K562 (cell line): Measurements from ENCODE around the gene SLC16A1. TPM values are rescaled to one million over a fixed set of nuclear protein-coding genes. Genes with fewer than 3 reads are reported as not detected.
A peak's percentile ranks its signal among the peaks of the same experiment; 100 is the strongest.

Experiments used
- ATAC-seq: fragments of 200-7000 bp; cut with Tn5 transposase; 3 replicates; pipeline ENCODE4 v1.9.1; 2020; ENCODE audit warnings: moderate library complexity
- BruUV-seq: library from RNA; stranded (reverse); fragments of 400-500 nt; replicated peaks from 2 replicates; lab custom pipeline; 2021; lab: Mats Ljungman, UMichigan
- CTCF ChIA-PET: fragments of 300-600 bp; formaldehyde crosslinking; extraction: SDS; loops from one replicate; lab custom pipeline; 2021; ENCODE audit warnings: low intra/inter-chr PET ratio; lab: Yijun Ruan, JAX
- POLR2A ChIA-PET: fragments of 300-600, 350-650 bp; sonication (Branson Sonifier 250); formaldehyde crosslinking; extraction: SDS; loops from one replicate; lab custom pipeline; 2021; ENCODE audit warnings: antibody characterized with exemption, inconsistent platforms; lab: Yijun Ruan, JAX
- DNase-seq, 4 experiments: peaks; one replicate each; pipeline versions ENCODE4 v3.0.0 to v3.0.0-alpha.2; 2011 to 2018; ENCODE audit warnings: low spot score in 3 of 4, mixed read lengths in 3 of 4; ENCODE audit errors: extremely low read depth in 1 of 4
- FAIRE-seq: peaks from 2 replicates; lab custom pipeline; 2011; peaks lifted over from hg19 to GRCh38; lab: Jason Lieb, UNC
- H2AFZ ChIP-seq: 2 replicates; pipeline ENCODE4 v1.6.0; 2011; ENCODE audit warnings: low read depth, low read length, control low read depth, inconsistent platforms
- H3K27ac ChIP-seq: fragments of 200-600 bp; 3 replicates; pipeline ENCODE4 v1.8.0; 2011; ENCODE audit warnings: low read depth, mild to moderate bottlenecking, control low read depth, inconsistent platforms, low read length, moderate library complexity, mixed read lengths; ENCODE audit errors: extremely low read depth
- H3K27me3 ChIP-seq, 2 experiments: fragments of 300-600 bp in 1 of 2; 2 replicates in 1 of 2; 3 replicates in 1 of 2; pipeline versions ENCODE4 v1.6.0 to v1.8.0; 2011; ENCODE audit warnings: inconsistent platforms in 2 of 2, low read length in 2 of 2, mild to moderate bottlenecking in 1 of 2, mixed read lengths in 1 of 2, moderate library complexity in 1 of 2; ENCODE audit not compliant: control insufficient read depth in 2 of 2, insufficient read depth in 2 of 2
- H3K36me3 ChIP-seq: fragments of 300-600 bp; 3 replicates; pipeline ENCODE4 v1.8.0; 2011; ENCODE audit warnings: mild to moderate bottlenecking, low read length, inconsistent platforms; ENCODE audit not compliant: control insufficient read depth, insufficient read depth
- H3K4me1 ChIP-seq, 2 experiments: fragments of 200-600 bp in 1 of 2; replicated peaks in 1 of 2; 2 replicates in 1 of 2; 3 replicates in 1 of 2; pipeline versions ENCODE4 v1.5.1 to v1.8.0; 2011; ENCODE audit warnings: inconsistent platforms in 2 of 2, low read length in 2 of 2, mild to moderate bottlenecking in 1 of 2, mixed read lengths in 1 of 2, moderate library complexity in 1 of 2; ENCODE audit not compliant: control insufficient read depth in 2 of 2, insufficient read depth in 2 of 2
- H3K4me2 ChIP-seq: 2 replicates; pipeline ENCODE4 v1.6.1; 2011; ENCODE audit warnings: low read length, control low read depth, inconsistent platforms, mixed read lengths; ENCODE audit not compliant: insufficient read depth
- H3K4me3 ChIP-seq: fragments of 200-600 bp; sonication (generic), shearing (Covaris generic); 2 replicates; pipeline ENCODE4 v1.5.1; 2016; ENCODE audit warnings: control low read depth, inconsistent platforms
- H3K79me2 ChIP-seq: fragments of 200-600 bp; 3 replicates; pipeline ENCODE4 v1.8.0; 2011; ENCODE audit warnings: low read length, inconsistent platforms; ENCODE audit not compliant: control insufficient read depth, insufficient read depth
- H3K9ac ChIP-seq, 2 experiments: 2 replicates each; pipeline versions ENCODE4 v1.6.0 to v1.6.1; 2011; ENCODE audit warnings: low read depth in 2 of 2, low read length in 2 of 2, control low read depth in 1 of 2, inconsistent platforms in 1 of 2, mild to moderate bottlenecking in 1 of 2, mixed read lengths in 1 of 2; ENCODE audit not compliant: insufficient read depth in 1 of 2
- H3K9me1 ChIP-seq: one replicate; pipeline ENCODE4 v1.6.0; 2011; ENCODE audit warnings: inconsistent platforms, mild to moderate bottlenecking, low read length, moderate library complexity; ENCODE audit not compliant: control insufficient read depth, insufficient read depth
- H3K9me3 ChIP-seq: replicated peaks from 2 replicates; pipeline ENCODE4 v1.5.1; 2011; ENCODE audit warnings: low read depth, low read length, inconsistent platforms; ENCODE audit not compliant: control insufficient read depth, insufficient read depth
- H4K20me1 ChIP-seq: replicated peaks from 2 replicates; pipeline ENCODE4 v1.6.1; 2011; ENCODE audit warnings: low read length, inconsistent platforms, mixed read lengths; ENCODE audit not compliant: control insufficient read depth, insufficient read depth
- ASH1L ChIP-seq: fragments of 450-650 bp; IDR thresholded peaks from 2 replicates; pipeline ENCODE4 v1.6.1; 2018; ENCODE audit warnings: borderline replicate concordance, mild to moderate bottlenecking, low read depth; ENCODE audit not compliant: partially characterized antibody
- C11orf30 ChIP-seq: fragments of 450-650 bp; IDR thresholded peaks from 2 replicates; pipeline ENCODE4 v1.6.1; 2016; ENCODE audit warnings: low read depth, mild to moderate bottlenecking
- CBFA2T2 ChIP-seq: fragments of 450-650 bp; conservative IDR thresholded peaks from 2 replicates; pipeline ENCODE4 v1.6.1; 2017; ENCODE audit warnings: mild to moderate bottlenecking
- COPS2 ChIP-seq: fragments of 450-650 bp; conservative IDR thresholded peaks from 2 replicates; pipeline ENCODE4 v1.6.1; 2016; ENCODE audit warnings: mild to moderate bottlenecking, moderate library complexity
- EHMT2 ChIP-seq: fragments of 450-650 bp; IDR thresholded peaks from 2 replicates; pipeline ENCODE4 v1.6.1; 2018; ENCODE audit warnings: antibody characterized with exemption
- FOXJ3 ChIP-seq: sonication (generic); formaldehyde crosslinking; IDR thresholded peaks from 2 replicates; pipeline ENCODE4 v1.4.0; 2020; ENCODE audit warnings: mild to moderate bottlenecking, missing genetic modification reagents
- HDAC6 ChIP-seq: IDR thresholded peaks from 2 replicates; pipeline ENCODE4 v1.6.1; 2012; ENCODE audit warnings: low read depth, mild to moderate bottlenecking, control low read depth, inconsistent platforms, low read length, moderate library complexity
- HEY1 ChIP-seq: fragments of 250-450 bp; sonication (Bioruptor Pico); IDR thresholded peaks from 2 replicates; pipeline ENCODE4 v1.5.0; 2020; ENCODE audit warnings: mild to moderate bottlenecking, moderate library complexity, borderline replicate concordance
- HMBOX1 ChIP-seq: sonication (generic); IDR thresholded peaks from 2 replicates; pipeline ENCODE4 v1.6.1; 2016
- KLF1 ChIP-seq: fragments of 450-650 bp; IDR thresholded peaks from 2 replicates; pipeline ENCODE4 v1.6.1; 2016; ENCODE audit warnings: missing genetic modification characterization, missing compliant biosample characterization
- NFYB ChIP-seq: IDR thresholded peaks from 2 replicates; pipeline ENCODE4 v1.6.1; 2011; ENCODE audit warnings: mild to moderate bottlenecking, moderate library complexity; ENCODE audit not compliant: insufficient read length; ENCODE audit errors: extremely low read depth
- THAP7 ChIP-seq: fragments of 250-450 bp; sonication (Bioruptor Pico); IDR thresholded peaks from 2 replicates; pipeline ENCODE4 v1.5.0; 2021
- ZBTB43 ChIP-seq: sonication (generic); formaldehyde crosslinking; IDR thresholded peaks from 2 replicates; pipeline ENCODE4 v1.8.0; 2023; ENCODE audit warnings: mild to moderate bottlenecking, missing genetic modification reagents
- ZNF282 ChIP-seq: sonication (generic); formaldehyde crosslinking; IDR thresholded peaks from 2 replicates; pipeline ENCODE4 v1.8.1; 2023; ENCODE audit warnings: missing genetic modification reagents
- WGBS: fragments of 100-300 bp; shearing (Covaris generic); methylation state at CpG from one replicate; pipeline ENCODE4 v1.1.6; 2016; ENCODE audit warnings: low coverage, mixed read lengths; ENCODE audit not compliant: insufficient coverage; ENCODE audit errors: missing lambda C conversion rate; 5-methylcytosine and 5-hydroxymethylcytosine counted together
- in situ Hi-C: fragments of 300-500 bp; cut with MboI; formaldehyde crosslinking; loops from 4 replicates; pipeline ENCODE4 v1.15.0; 2018; ENCODE audit warnings: inconsistent platforms, mixed read lengths
- intact Hi-C: fragments of 100-400 bp; cut with micrococcal nuclease; formaldehyde crosslinking; loops from 2 replicates; pipeline ENCODE4 v1.14.2; 2022
- polyA plus RNA-seq, 8 experiments: library from polyadenylated mRNA; depleted of rRNA in 4 of 8; stranded (reverse) in 5 of 8; unstranded in 3 of 8; fragments of >200 nt; fragmentation: Nextera tagmentation in 2 of 8; fragmentation: Illumina TruSeq in 1 of 8; extraction: Ambion mirVana in 2 of 8; extraction: Trizol in 1 of 8; gene quantifications; 2 replicates each; pipeline versions ENCODE4 v1.2.1 to v1.2.3, GENCODE V29; 2011 to 2014; ENCODE audit warnings: inconsistent platforms in 1 of 8, missing spikeins in 1 of 8
- total RNA-seq, 7 experiments: library from RNA; depleted of rRNA in 6 of 7; stranded (reverse); fragments of >200 nt in 6 of 7; fragmentation: Illumina TruSeq in 2 of 7; extraction: Trizol in 2 of 7; gene quantifications; 2 replicates each; pipeline versions ENCODE4 v1.2.1 to v1.2.3, GENCODE V29; 2011 to 2021; ENCODE audit warnings: low replicate concordance in 1 of 7

The SLC16A1 gene
- total and polyA plus RNA-seq, 9 of the 15 experiments (the other 6 are each of a cell fraction or from before 2014, with no cell fraction given) = 73.1 to 244 (median 117) TPM

GRCh38 chr1:112866151-112866550, 89.8 kb downstream of the SLC16A1 start:
- Histone ChIP-seq H3K4me2 (no peak overlapping the region), H3K79me2 (no peaks in the 10 kb centered on the region), H3K27me3 (no peaks in the 10 kb centered on the region), H4K20me1 (no peaks in the 10 kb centered on the region), H3K9ac (no peak overlapping the region), H3K4me3 (no peak overlapping the region), H3K9me3 (no peaks in the 10 kb centered on the region), H3K9me1 (no peaks in the 10 kb centered on the region), H2AFZ (peak overlapping the region; percentile 12; the same call in 1 of the 2 replicates), H3K36me3 (no peaks in the 10 kb centered on the region), H3K27ac (no peak overlapping the region), H3K4me1 (peaks cover 0 to 13% of the 10 kb centered on the region in 2 experiments; a peak in 3 of 5 replicates)
- no peak for DNase-seq
- POLR2A ChIA-PET = no interaction called here
- whole genome bisulfite sequencing = 77% methylated on average over 2 of the region's 2 CpGs
- in situ Hi-C loops (no loop called here), intact Hi-C loops (no loop called here)
- ATAC-seq = no peak
- no TSS peak for BruUV-seq
- CTCF ChIA-PET = no interaction called here
- peak; percentile 29; the same call in 1 of the 2 replicates for TF ChIP-seq C11orf30
- TF ChIP-seq EHMT2 = no peak
- TF ChIP-seq HEY1 (CRISPR knock-in tag) = no peak
- no peak for TF ChIP-seq ZNF282 (CRISPR knock-in tag)
- TF ChIP-seq ASH1L = no peak
- no peak for TF ChIP-seq KLF1 (tag)
- no peak for TF ChIP-seq NFYB
- TF ChIP-seq CBFA2T2 = 0 out of 2 replicates have a peak, but pooled peaks have one; percentile 3
- no peak for TF ChIP-seq ZBTB43 (CRISPR knock-in tag)
- no peak for TF ChIP-seq COPS2
- no peak for TF ChIP-seq FOXJ3 (CRISPR knock-in tag)
- no peak for TF ChIP-seq HMBOX1
- TF ChIP-seq THAP7 (CRISPR knock-in tag) = no peak
- no peak for TF ChIP-seq HDAC6
- FAIRE-seq = no peak
